ENCODE measurements around the gene AKAP6.
"Not testable (repeated sequence)": the region's sequence is repeated elsewhere in the genome, so short reads cannot be mapped to it uniquely, and the experiment has no call there.

The AKAP6 gene

GRCh38 chr14:32574269-32574668 lies 245.2 kb downstream of the AKAP6 start:
- H3K4me3 ChIP-seq (ENCODE audit: low read depth, low read length): no peak overlapping the region
- no peak for DNase-seq (ENCODE audit: low read depth)
- in situ Hi-C loops (cut with HindIII; ENCODE audit: low sequenced_read_pairs): no loop called here
- no peak for TF ChIP-seq CTCF (IDR thresholded peaks at IDR 0.05; ENCODE audit: low read depth, low read length, missing control alignments)

- peak; percentile 65 for DNase-seq (ENCODE audit: low read depth)
- TF ChIP-seq CTCF (IDR thresholded peaks at IDR 0.05; ENCODE audit: low read depth, low read length, missing control alignments): peak; percentile 95
- H3K4me3 ChIP-seq (ENCODE audit: low read depth, low read length): no peak overlapping the region
- in situ Hi-C loops (cut with HindIII; ENCODE audit: low sequenced_read_pairs): loop anchor here (25.0 kb wide), 2 partner anchors 136 to 1736 kb away; no protein-coding TSS in a partner anchor
Measured at GRCh38 chr14:32576088-32576795, 247.1 kb downstream of the AKAP6 start.

- in situ Hi-C loops (cut with HindIII; ENCODE audit: low sequenced_read_pairs): loop anchor here (25.0 kb wide), 2 partner anchors 135 to 1735 kb away; no protein-coding TSS in a partner anchor
- DNase-seq (ENCODE audit: low read depth): no peak
- no peak for TF ChIP-seq CTCF (IDR thresholded peaks at IDR 0.05; ENCODE audit: low read depth, low read length, missing control alignments)
Measured at GRCh38 chr14:32576977-32577376, 247.9 kb downstream of the AKAP6 start.

GRCh38 chr14:32578181-32578580 lies 249.1 kb downstream of the AKAP6 start:
- no peak for DNase-seq (ENCODE audit: low read depth)
- TF ChIP-seq CTCF (IDR thresholded peaks at IDR 0.05; ENCODE audit: low read depth, low read length, missing control alignments): no peak
- no peak overlapping the region for H3K4me3 ChIP-seq (ENCODE audit: low read depth, low read length)
- in situ Hi-C loops (cut with HindIII; ENCODE audit: low sequenced_read_pairs): loop anchor here (25.0 kb wide), 2 partner anchors 134 to 1734 kb away; no protein-coding TSS in a partner anchor

More at GRCh38 chr14:32576977-32577376, 247.9 kb downstream of the AKAP6 start:
- H3K4me3 ChIP-seq (ENCODE audit: low read depth, low read length): no peak overlapping the region

- not testable (repeated sequence) for DNase-seq (ENCODE audit: low read depth); H3K4me3 ChIP-seq (ENCODE audit: low read depth, low read length)
- in situ Hi-C loops (cut with HindIII; ENCODE audit: low sequenced_read_pairs): loop anchor here (10.0 to 25.0 kb wide), 3 partner anchors 129 to 1729 kb away; no protein-coding TSS in a partner anchor
Measured at GRCh38 chr14:32583427-32583826, 254.3 kb downstream of the AKAP6 start.

GRCh38 chr14:32584079-32584478 lies 255.0 kb downstream of the AKAP6 start:
- no peak for DNase-seq (ENCODE audit: low read depth)
- no peak for TF ChIP-seq CTCF (IDR thresholded peaks at IDR 0.05; ENCODE audit: low read depth, low read length, missing control alignments)
- in situ Hi-C loops (cut with HindIII; ENCODE audit: low sequenced_read_pairs): loop anchor here (10.0 to 25.0 kb wide), 3 partner anchors 128 to 1728 kb away; no protein-coding TSS in a partner anchor

GRCh38 chr14:32587461-32587860 lies 258.4 kb downstream of the AKAP6 start:
- DNase-seq (ENCODE audit: low read depth): no peak
- H3K4me3 ChIP-seq (ENCODE audit: low read depth, low read length): no peak overlapping the region
- TF ChIP-seq CTCF (IDR thresholded peaks at IDR 0.05; ENCODE audit: low read depth, low read length, missing control alignments): no peak
- in situ Hi-C loops (cut with HindIII; ENCODE audit: low sequenced_read_pairs): loop anchor here (10.0 to 25.0 kb wide), 3 partner anchors 125 to 1725 kb away; no protein-coding TSS in a partner anchor

More at GRCh38 chr14:32584079-32584478, 255.0 kb downstream of the AKAP6 start:
- H3K4me3 ChIP-seq (ENCODE audit: low read depth, low read length): no peak overlapping the region
